SK-N-MC (cell line): ENCODE measurements around the gene ZPBP.

Experiments used
- EZH2 ChIP-seq: fragments of 200-600 bp; sonication (generic); IDR thresholded peaks from one replicate; pipeline ENCODE4 v1.6.1; 2017; ENCODE audit warnings: antibody characterized with exemption
- POLR2AphosphoS5 ChIP-seq: IDR thresholded peaks from 2 replicates; pipeline ENCODE4 v1.6.1; 2012; ENCODE audit warnings: mild to moderate bottlenecking, low read depth, low read length, borderline replicate concordance

GRCh38 chr7:50073093-50073492 is 20.0 kb downstream of the ZPBP start:
- no peak for TF ChIP-seq POLR2AphosphoS5
- TF ChIP-seq EZH2, result no peak
